ENCODE measurements around the gene ACADSB.

Gene ACADSB

GRCh38 chr10:123000155-123000554 is 8.7 kb upstream of the ACADSB start:
- H3K4me3 ChIP-seq = no peak overlapping the region
- no peak for TF ChIP-seq CTCF (IDR thresholded peaks at IDR 0.05)
- no peak for DNase-seq (ENCODE audit: low spot score)
- H3K27ac ChIP-seq = no peak overlapping the region

- DNase-seq (ENCODE audit: low spot score) = no peak
- Histone ChIP-seq H3K27ac (no peak overlapping the region), H3K4me3 (no peak overlapping the region)
- TF ChIP-seq CTCF (IDR thresholded peaks at IDR 0.05) = no peak
Measured at GRCh38 chr10:123001370-123001769, 7.4 kb upstream of the ACADSB start.

- Histone ChIP-seq H3K27ac (no peak overlapping the region), H3K4me3 (no peak overlapping the region)
- no peak for TF ChIP-seq CTCF (IDR thresholded peaks at IDR 0.05)
- no peak for DNase-seq (ENCODE audit: low spot score)
Measured at GRCh38 chr10:123004298-123004697, 4.5 kb upstream of the ACADSB start.

GRCh38 chr10:123007558-123008354 is 1.1 kb upstream of the ACADSB start:
- no peak for DNase-seq (ENCODE audit: low spot score)
- Histone ChIP-seq H3K4me3 (peak overlapping the region; percentile 97), H3K27ac (peak overlapping the region; percentile 93 to 96)
- no peak for TF ChIP-seq CTCF (IDR thresholded peaks at IDR 0.05)

- peak; percentile 74 for DNase-seq (ENCODE audit: low spot score)
- Histone ChIP-seq H3K27ac (peak overlapping the region; percentile 56 to 96), H3K4me3 (peak overlapping the region; percentile 97)
- TF ChIP-seq CTCF (IDR thresholded peaks at IDR 0.05) = no peak
Measured at GRCh38 chr10:123009105-123009820, 457 bp downstream of the ACADSB start.

GRCh38 chr10:123011987-123012386 is 3.2 kb downstream of the ACADSB start:
- TF ChIP-seq CTCF (IDR thresholded peaks at IDR 0.05) = no peak
- Histone ChIP-seq H3K27ac (no peak overlapping the region), H3K4me3 (no peak overlapping the region)
- no peak for DNase-seq (ENCODE audit: low spot score)
